HepG2 (cell line): ENCODE measurements around the gene AMOTL1. TPM values are rescaled to one million over a fixed set of nuclear protein-coding genes. Genes with fewer than 3 reads are reported as not detected.

Source experiments
- ATAC-seq: fragments of 200-7000 bp; cut with Tn5 transposase; 3 replicates; pipeline ENCODE4 v1.9.1; 2020; ENCODE audit warnings: mild to moderate bottlenecking, moderate library complexity
- BruUV-seq: library from RNA; stranded (reverse); fragments of 400-500 nt; replicated peaks from 2 replicates; lab custom pipeline; 2021; lab: Mats Ljungman, UMichigan
- CTCF ChIA-PET: fragments of 300-600 bp; formaldehyde crosslinking; extraction: SDS; loops from one replicate; lab custom pipeline; 2021; ENCODE audit warnings: low total read pairs, inconsistent platforms, low intra/inter-chr PET ratio; lab: Yijun Ruan, JAX
- POLR2A ChIA-PET: fragments of 350-600 bp; sonication (Branson Sonifier 250); formaldehyde crosslinking; loops from one replicate; lab custom pipeline; 2020; ENCODE audit warnings: antibody characterized with exemption, inconsistent platforms; lab: Yijun Ruan, JAX
- DNase-seq: peaks from one replicate; pipeline ENCODE4 v3.0.0-alpha.2; 2015; ENCODE audit warnings: low spot score
- FAIRE-seq: peaks from 3 replicates; lab custom pipeline; 2011; peaks lifted over from hg19 to GRCh38; lab: Jason Lieb, UNC
- H2AFZ ChIP-seq: one replicate; pipeline ENCODE4 v1.6.1; 2011; ENCODE audit warnings: low read length, inconsistent platforms
- H3K27ac ChIP-seq: fragments of 300-600 bp; 3 replicates; pipeline ENCODE4 v1.8.0; 2011; ENCODE audit warnings: mixed run types, mild to moderate bottlenecking, mixed read lengths, low read length, inconsistent platforms; ENCODE audit not compliant: insufficient read depth; ENCODE audit errors: extremely low read length
- H3K27me3 ChIP-seq, 2 experiments: fragments of 200-600 bp in 1 of 2; 2 replicates in 1 of 2; 3 replicates in 1 of 2; pipeline versions ENCODE4 v1.6.0 to v1.8.0; 2011; ENCODE audit warnings: low read length in 2 of 2, mild to moderate bottlenecking in 2 of 2, moderate library complexity in 2 of 2, inconsistent platforms in 1 of 2; ENCODE audit not compliant: insufficient read depth in 2 of 2, control insufficient read depth in 1 of 2
- H3K36me3 ChIP-seq, 2 experiments: fragments of 200-600 bp in 1 of 2; replicated peaks in 1 of 2; 2 replicates in 1 of 2; 3 replicates in 1 of 2; pipeline versions ENCODE4 v1.5.1 to v1.8.0; 2011; ENCODE audit warnings: low read length in 2 of 2, inconsistent platforms in 1 of 2; ENCODE audit not compliant: insufficient read depth in 2 of 2, control insufficient read depth in 1 of 2
- H3K4me1 ChIP-seq: 2 replicates; pipeline ENCODE4 v1.5.1; 2012; ENCODE audit warnings: low read length, inconsistent platforms; ENCODE audit not compliant: insufficient read depth
- H3K4me2 ChIP-seq: 2 replicates; pipeline ENCODE4 v1.6.0; 2011; ENCODE audit warnings: low read depth, low read length, inconsistent platforms
- H3K4me3 ChIP-seq, 3 experiments: fragments of 200-600 bp in 1 of 3; sonication (generic), shearing (Covaris generic) in 1 of 3; replicated peaks in 1 of 3; 2 replicates each; pipeline ENCODE4 v1.5.1; 2011 to 2016; ENCODE audit warnings: low read length in 3 of 3, inconsistent platforms in 2 of 3, low read depth in 2 of 3, mild to moderate bottlenecking in 2 of 3, control low read depth in 1 of 3, mixed read lengths in 1 of 3; ENCODE audit not compliant: insufficient read depth in 1 of 3
- H3K79me2 ChIP-seq: one replicate; pipeline ENCODE4 v1.6.1; 2011; ENCODE audit warnings: low read length, inconsistent platforms; ENCODE audit not compliant: insufficient read depth
- H3K9ac ChIP-seq: 2 replicates; pipeline ENCODE4 v1.6.0; 2011; ENCODE audit warnings: mild to moderate bottlenecking, low read depth, low read length, inconsistent platforms; ENCODE audit not compliant: insufficient read depth
- H3K9me3 ChIP-seq: 2 replicates; pipeline ENCODE4 v1.5.1; 2012; ENCODE audit warnings: mild to moderate bottlenecking, low read length
- H4K20me1 ChIP-seq: 2 replicates; pipeline ENCODE4 v1.6.0; 2011; ENCODE audit warnings: inconsistent platforms, mild to moderate bottlenecking, low read length, moderate library complexity; ENCODE audit not compliant: insufficient read depth
- CHD4 ChIP-seq: fragments of 200-600 bp; sonication (generic); IDR thresholded peaks from 2 replicates; pipeline ENCODE4 v1.7.0; 2017; ENCODE audit warnings: mild to moderate bottlenecking, low read length, borderline replicate concordance
- GABPB1 ChIP-seq: IDR thresholded peaks from 2 replicates; pipeline ENCODE4 v1.6.1; 2016; ENCODE audit warnings: mild to moderate bottlenecking, missing genetic modification reagents, moderate library complexity, missing compliant biosample characterization
- HOMEZ ChIP-seq: IDR thresholded peaks from 2 replicates; pipeline ENCODE4 v1.6.1; 2016; ENCODE audit warnings: low read depth
- IRF9 ChIP-seq: sonication (generic); formaldehyde crosslinking; IDR thresholded peaks from 2 replicates; pipeline ENCODE4 v1.8.0; 2022; ENCODE audit warnings: missing genetic modification reagents, mild to moderate bottlenecking, borderline replicate concordance
- SMARCE1 ChIP-seq: fragments of 450-650 bp; IDR thresholded peaks from 2 replicates; pipeline ENCODE4 v1.6.1; 2017; ENCODE audit warnings: borderline replicate concordance
- ZBTB38 ChIP-seq: sonication (generic); formaldehyde crosslinking; IDR thresholded peaks from 2 replicates; pipeline ENCODE4 v1.5.1; 2020; ENCODE audit warnings: mild to moderate bottlenecking, missing genetic modification reagents
- ZNF34 ChIP-seq: sonication (generic); formaldehyde crosslinking; IDR thresholded peaks from 2 replicates; pipeline ENCODE4 v1.4.0; 2020; ENCODE audit warnings: mild to moderate bottlenecking, missing genetic modification reagents, borderline replicate concordance
- ZNF382 ChIP-seq: sonication (generic); formaldehyde crosslinking; IDR thresholded peaks from 2 replicates; pipeline ENCODE4 v1.5.0; 2020; ENCODE audit warnings: missing genetic modification reagents, mild to moderate bottlenecking, borderline replicate concordance
- ZNF616 ChIP-seq: sonication (generic); formaldehyde crosslinking; IDR thresholded peaks from 2 replicates; pipeline ENCODE4 v1.5.0; 2020; ENCODE audit warnings: low read depth, mild to moderate bottlenecking, missing genetic modification reagents
- WGBS: methylation state at CpG from one replicate; pipeline ENCODE4 v1.1.6; 2017; ENCODE audit warnings: low lambda C conversion rate; 5-methylcytosine and 5-hydroxymethylcytosine counted together
- in situ Hi-C: cut with HindIII; loops from 2 replicates; pipeline ENCODE4 v1.10.0; 2017; ENCODE audit warnings: low pct_unique_long_range_greater_than_20kb; ENCODE audit not compliant: extremely low pct_ligation_motif_present
- intact Hi-C: fragments of 100-400 bp; cut with micrococcal nuclease; formaldehyde crosslinking; loops from one replicate; pipeline ENCODE4 v1.10.0; 2022; ENCODE audit not compliant: unreplicated experiment
- polyA plus RNA-seq, 8 experiments: library from polyadenylated mRNA; depleted of rRNA in 3 of 8; stranded (reverse) in 7 of 8; unstranded in 1 of 8; fragments of >200 nt; fragmentation: Illumina TruSeq in 4 of 8; extraction: Trizol in 4 of 8; gene quantifications; 2 replicates each; pipeline versions ENCODE4 v1.2.1 to v1.2.3, GENCODE V29; 2011 to 2016; ENCODE audit warnings: low read depth in 4 of 8, missing spikeins in 1 of 8, mixed read lengths in 1 of 8; ENCODE audit not compliant: insufficient read depth in 1 of 8
- total RNA-seq, 5 experiments: library from RNA; depleted of rRNA; stranded (reverse); fragments of >200 nt; fragmentation: Illumina TruSeq; extraction: Trizol; gene quantifications; 2 replicates each; pipeline ENCODE4 v1.2.3, GENCODE V29; 2016; ENCODE audit warnings: low read depth in 1 of 5

The AMOTL1 gene
- total and polyA plus RNA-seq, 2 of the 13 experiments (the other 11 are each of a cell fraction or from before 2014, with no cell fraction given): 0.01 to 0.20 TPM

- ChIA-PET POLR2A (no interaction called here), CTCF (no interaction called here)
- intact Hi-C loops: no loop called here
- no peak overlapping the region for H3K9ac ChIP-seq
- H3K79me2 ChIP-seq: no peaks in the 10 kb centered on the region
- no peak overlapping the region for H3K4me3 ChIP-seq
- no peaks in the 10 kb centered on the region for H4K20me1 ChIP-seq
- 0 out of 5 replicates have a peak, but pooled peaks cover under 1% of the 10 kb centered on the region in 2 experiments for H3K27me3 ChIP-seq
- ATAC-seq: no peak
- H3K36me3 ChIP-seq: no peaks in the 10 kb centered on the region
- no peaks in the 10 kb centered on the region for H3K4me1 ChIP-seq
- H3K27ac ChIP-seq: no peak overlapping the region
- H2AFZ ChIP-seq: no peak overlapping the region
- FAIRE-seq: no peak
- WGBS: 92% methylated on average over 1 of the region's 1 CpG
- no peaks in the 10 kb centered on the region for H3K9me3 ChIP-seq
- no TSS peak for BruUV-seq
- in situ Hi-C loops: no loop called here
- no peak for DNase-seq
- no peak overlapping the region for H3K4me2 ChIP-seq
- no peak for TF ChIP-seq GABPB1 (CRISPR knock-in tag)
- TF ChIP-seq ZBTB38: no peak
- no peak for TF ChIP-seq ZNF616
- TF ChIP-seq IRF9: no peak
- no peak for TF ChIP-seq ZNF34
- TF ChIP-seq ZNF382 (CRISPR knock-in tag): no peak
- TF ChIP-seq HOMEZ (CRISPR knock-in tag): no peak
- no peak for TF ChIP-seq CHD4
- no peak for TF ChIP-seq SMARCE1
Observed at GRCh38 chr11:94762208-94762607, 5.9 kb upstream of the AMOTL1 start.
